Keratinocyte (primary cell): ENCODE measurements around the gene SP6.

Experiments used
- EZH2 ChIP-seq: IDR thresholded peaks from one replicate; pipeline ENCODE4 v1.6.1; 2012; ENCODE audit warnings: inconsistent platforms, mild to moderate bottlenecking, low read length, moderate library complexity
- TF ChIP-seq, protein P1 (sequence below), 3 experiments: IDR thresholded peaks in 1 of 3; conservative IDR thresholded peaks in 1 of 3; optimal IDR thresholded peaks in 1 of 3; 2 replicates in 2 of 3; 3 replicates in 1 of 3; pipeline versions ENCODE3 to v1.5.1; 2011; ENCODE audit warnings: low read length in 3 of 3, mild to moderate bottlenecking in 3 of 3, moderate library complexity in 2 of 3, control low read depth in 1 of 3, inconsistent platforms in 1 of 3; ENCODE audit not compliant: insufficient read depth in 2 of 3; ENCODE audit errors: extremely low read depth in 1 of 3

GRCh38 chr17:47821031-47821423 is 29.9 kb downstream of the SP6 start:
- TF ChIP-seq, protein P1, sequence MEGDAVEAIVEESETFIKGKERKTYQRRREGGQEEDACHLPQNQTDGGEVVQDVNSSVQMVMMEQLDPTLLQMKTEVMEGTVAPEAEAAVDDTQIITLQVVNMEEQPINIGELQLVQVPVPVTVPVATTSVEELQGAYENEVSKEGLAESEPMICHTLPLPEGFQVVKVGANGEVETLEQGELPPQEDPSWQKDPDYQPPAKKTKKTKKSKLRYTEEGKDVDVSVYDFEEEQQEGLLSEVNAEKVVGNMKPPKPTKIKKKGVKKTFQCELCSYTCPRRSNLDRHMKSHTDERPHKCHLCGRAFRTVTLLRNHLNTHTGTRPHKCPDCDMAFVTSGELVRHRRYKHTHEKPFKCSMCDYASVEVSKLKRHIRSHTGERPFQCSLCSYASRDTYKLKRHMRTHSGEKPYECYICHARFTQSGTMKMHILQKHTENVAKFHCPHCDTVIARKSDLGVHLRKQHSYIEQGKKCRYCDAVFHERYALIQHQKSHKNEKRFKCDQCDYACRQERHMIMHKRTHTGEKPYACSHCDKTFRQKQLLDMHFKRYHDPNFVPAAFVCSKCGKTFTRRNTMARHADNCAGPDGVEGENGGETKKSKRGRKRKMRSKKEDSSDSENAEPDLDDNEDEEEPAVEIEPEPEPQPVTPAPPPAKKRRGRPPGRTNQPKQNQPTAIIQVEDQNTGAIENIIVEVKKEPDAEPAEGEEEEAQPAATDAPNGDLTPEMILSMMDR (optimal IDR thresholded peaks at IDR 0.05 in 1 of 3, IDR thresholded peaks at IDR 0.05 in 1 of 3, conservative IDR thresholded peaks at IDR 0.05 in 1 of 3; ENCODE audit: extremely low read depth in 1 of 3, insufficient read depth in 2 of 3, low read length in 3 of 3) = no peak
- TF ChIP-seq EZH2 = no peak
